ENCODE results near the gene STK32B. TPM values are rescaled to one million over a fixed set of nuclear protein-coding genes. Genes with fewer than 3 reads are reported as not detected.
"Not testable (repeated sequence)": the region's sequence is repeated elsewhere in the genome, so short reads cannot be mapped to it uniquely, and the experiment has no call there.

Gene STK32B
- total RNA-seq, 1 experiment from 2014 or later = 1.1 TPM

GRCh38 chr4:5003918-5004317 lies 47.4 kb upstream of the STK32B start:
- Histone ChIP-seq H3K27me3 (ENCODE audit: low read length) (peaks cover 42% of the 10 kb centered on the region), H3K4me2 (ENCODE audit: low read length) (no peak overlapping the region), H3K36me3 (ENCODE audit: low read depth, low read length) (no peaks in the 10 kb centered on the region), H3K9ac (ENCODE audit: low read length) (no peak overlapping the region), H3F3A (ENCODE audit: low read length, unreplicated experiment) (no peaks in the 10 kb centered on the region), H4K20me1 (ENCODE audit: low read length) (no peaks in the 10 kb centered on the region), H3K9me3 (ENCODE audit: low read length) (no peaks in the 10 kb centered on the region), H3K27ac (ENCODE audit: low read length) (no peak overlapping the region), H3K9me2 (replicated peaks; ENCODE audit: low read length) (no peaks in the 10 kb centered on the region), H2AFZ (ENCODE audit: low read length) (no peak overlapping the region), H3K4me3 (ENCODE audit: low read length) (no peak overlapping the region), H3K4me1 (ENCODE audit: insufficient read depth, low read length) (no peaks in the 10 kb centered on the region), H3K79me2 (ENCODE audit: low read length) (no peaks in the 10 kb centered on the region)
- TF ChIP-seq EZH2phosphoT487 (IDR thresholded peaks at IDR 0.05; ENCODE audit: borderline replicate concordance, low read length) = no peak
- no peak for TF ChIP-seq CTCF (conservative IDR thresholded peaks at IDR 0.05; ENCODE audit: low read depth, low read length)
- TF ChIP-seq EZH2 (IDR thresholded peaks at IDR 0.05; ENCODE audit: low read length, unreplicated experiment) = no peak
- BruUV-seq (replicated peaks) = no TSS peak
- CTCF ChIA-PET = no interaction called here
- intact Hi-C loops (cut with micrococcal nuclease) = no loop called here
- DNase-seq (no peak), ATAC-seq (no peak)
- POLR2A ChIA-PET (ENCODE audit: unreplicated experiment) = no interaction called here

DNA sequence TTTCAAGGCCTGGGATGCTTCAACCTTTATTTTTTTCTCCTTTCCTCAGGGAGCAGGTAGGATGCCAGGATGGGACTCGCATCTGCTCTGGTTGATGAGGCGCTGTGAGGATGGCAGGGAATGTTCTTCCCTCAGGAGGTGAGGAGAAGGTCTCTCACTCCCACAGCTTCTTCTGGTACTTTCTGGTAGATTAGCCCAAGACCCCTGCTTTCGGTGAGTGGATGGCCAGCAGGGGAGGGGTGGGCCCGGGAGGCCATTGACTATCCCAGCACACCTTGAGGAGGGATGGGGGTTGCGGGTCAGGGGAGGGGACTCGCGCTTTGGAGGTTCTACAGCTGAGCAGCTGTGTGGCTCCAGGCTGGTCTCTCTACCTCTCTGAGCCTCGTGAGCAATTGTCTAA lies 46.8 kb upstream of the STK32B start:
- H4K20me1 ChIP-seq (ENCODE audit: low read length) = no peaks in the 10 kb centered on the region
- TF ChIP-seq CTCF (conservative IDR thresholded peaks at IDR 0.05; ENCODE audit: low read depth, low read length) (no peak), EZH2phosphoT487 (IDR thresholded peaks at IDR 0.05; ENCODE audit: borderline replicate concordance, low read length) (no peak), EZH2 (IDR thresholded peaks at IDR 0.05; ENCODE audit: low read length, unreplicated experiment) (no peak)
- no peak overlapping the region for H3K4me2 ChIP-seq (ENCODE audit: low read length)
- ATAC-seq (no peak), DNase-seq (no peak)
- H3K36me3 ChIP-seq (ENCODE audit: low read depth, low read length) = no peaks in the 10 kb centered on the region
- peaks cover 45% of the 10 kb centered on the region for H3K27me3 ChIP-seq (ENCODE audit: low read length)
- H3K27ac ChIP-seq (ENCODE audit: low read length) = no peak overlapping the region
- intact Hi-C loops (cut with micrococcal nuclease) = no loop called here
- H3F3A ChIP-seq (ENCODE audit: low read length, unreplicated experiment) = no peaks in the 10 kb centered on the region
- no peaks in the 10 kb centered on the region for H3K9me2 ChIP-seq (replicated peaks; ENCODE audit: low read length)
- ChIA-PET POLR2A (ENCODE audit: unreplicated experiment) (no interaction called here), CTCF (no interaction called here)
- no peaks in the 10 kb centered on the region for H3K4me1 ChIP-seq (ENCODE audit: insufficient read depth, low read length)
- no peaks in the 10 kb centered on the region for H3K9me3 ChIP-seq (ENCODE audit: low read length)
- no peak overlapping the region for H3K4me3 ChIP-seq (ENCODE audit: low read length)
- BruUV-seq (replicated peaks) = no TSS peak
- no peaks in the 10 kb centered on the region for H3K79me2 ChIP-seq (ENCODE audit: low read length)
- H2AFZ ChIP-seq (ENCODE audit: low read length) = no peak overlapping the region
- H3K9ac ChIP-seq (ENCODE audit: low read length) = no peak overlapping the region

DNA sequence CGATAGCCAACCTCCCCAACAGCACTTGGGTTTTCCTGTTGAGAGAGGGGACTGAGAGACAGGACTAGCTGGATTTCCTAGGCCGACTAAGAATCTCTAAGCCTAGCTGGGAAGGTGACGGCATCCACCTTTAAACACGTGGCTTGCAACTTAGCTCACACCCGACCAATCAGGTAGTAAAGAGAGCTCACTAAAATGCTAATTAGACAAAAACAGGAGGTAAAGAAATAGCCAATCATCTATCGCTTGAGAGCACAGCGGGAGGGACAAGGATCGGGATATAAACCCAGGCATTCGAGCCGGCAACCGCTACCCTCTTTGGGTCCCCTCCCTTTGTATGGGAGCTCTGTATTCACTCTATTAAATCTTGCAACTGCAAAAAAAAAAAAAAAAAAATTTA lies 44.3 kb upstream of the STK32B start:
- DNase-seq; CTCF ChIA-PET; H3K27ac ChIP-seq (ENCODE audit: low read length); intact Hi-C loops (cut with micrococcal nuclease); H3K36me3 ChIP-seq (ENCODE audit: low read depth, low read length); ATAC-seq; H4K20me1 ChIP-seq (ENCODE audit: low read length); H3K4me3 ChIP-seq (ENCODE audit: low read length); H3K9ac ChIP-seq (ENCODE audit: low read length); H2AFZ ChIP-seq (ENCODE audit: low read length); BruUV-seq (replicated peaks); H3K9me2 ChIP-seq (replicated peaks; ENCODE audit: low read length); H3F3A ChIP-seq (ENCODE audit: low read length, unreplicated experiment); POLR2A ChIA-PET (ENCODE audit: unreplicated experiment); H3K9me3 ChIP-seq (ENCODE audit: low read length); H3K4me2 ChIP-seq (ENCODE audit: low read length); H3K79me2 ChIP-seq (ENCODE audit: low read length); H3K4me1 ChIP-seq (ENCODE audit: insufficient read depth, low read length): not testable (repeated sequence)
- peaks cover 63% of the 10 kb centered on the region for H3K27me3 ChIP-seq (ENCODE audit: low read length)
